Loucy (cell line): Measurements from ENCODE around the gene ZKSCAN3.

Source experiments
- CTCF ChIP-seq: fragments of 200-600 bp; sonication (generic); conservative IDR thresholded peaks from 2 replicates; pipeline ENCODE4 v1.5.1; 2014; ENCODE audit warnings: mild to moderate bottlenecking, antibody characterized with exemption, low read length
- EZH2phosphoT487 ChIP-seq: fragments of 200-600 bp; IDR thresholded peaks from 2 replicates; pipeline ENCODE4 v1.6.1; 2018; ENCODE audit warnings: antibody characterized with exemption, mild to moderate bottlenecking, moderate library complexity, borderline replicate concordance

- TF ChIP-seq CTCF (no peak), EZH2phosphoT487 (no peak)
Observed at GRCh38 chr6:28360961-28361360, 11.2 kb downstream of the ZKSCAN3 start.
